Measurements from ENCODE around the gene NAALADL2.

GRCh38 chr3:175476489-175476888, 617.4 kb downstream of the NAALADL2 start:
- TF ChIP-seq RBBP5 (IDR thresholded peaks at IDR 0.05; ENCODE audit: borderline replicate concordance, low read depth, low read length) (no peak), GABPA (IDR thresholded peaks at IDR 0.05; ENCODE audit: borderline replicate concordance, insufficient read depth, low read length) (no peak), POLR2A (IDR thresholded peaks at IDR 0.05; ENCODE audit: control extremely low read depth in 1 of 2, low read depth in 2 of 2, low read length in 2 of 2) (no peak), JUND (IDR thresholded peaks at IDR 0.05; ENCODE audit: low read length) (no peak), POLR2AphosphoS5 (IDR thresholded peaks at IDR 0.05; ENCODE audit: low read depth, low read length) (no peak), CTCF (IDR thresholded peaks at IDR 0.05; ENCODE audit: control extremely low read depth in 1 of 3, insufficient read depth in 1 of 3, low read depth in 1 of 3, low read length in 3 of 3) (no peak)
